ENCODE data around the gene GLCE.
A peak's percentile ranks its signal among the peaks of the same experiment; 100 is the strongest.

GLCE gene

GRCh38 chr15:69181424-69181823, 21.0 kb downstream of the GLCE start:
- H3K4me3 ChIP-seq (ENCODE audit: low read length), result no peak overlapping the region
- TF ChIP-seq CTCF (IDR thresholded peaks at IDR 0.05; ENCODE audit: insufficient read depth, low read depth, low read length, missing control alignments), result no peak
- DNase-seq (ENCODE audit: low read depth), result no peak

- no peak overlapping the region for H3K4me3 ChIP-seq (ENCODE audit: low read length)
- DNase-seq (ENCODE audit: low read depth), result no peak
- TF ChIP-seq CTCF (IDR thresholded peaks at IDR 0.05; ENCODE audit: insufficient read depth, low read depth, low read length, missing control alignments), result no peak
Observed at GRCh38 chr15:69185216-69185615, 24.8 kb downstream of the GLCE start.

GRCh38 chr15:69185706-69186105, 25.3 kb downstream of the GLCE start:
- H3K4me3 ChIP-seq (ENCODE audit: low read length), result no peak overlapping the region
- DNase-seq (ENCODE audit: low read depth), result no peak

GRCh38 chr15:69189157-69189556, 28.7 kb downstream of the GLCE start:
- H3K4me3 ChIP-seq (ENCODE audit: low read length), result no peak overlapping the region
- TF ChIP-seq CTCF (IDR thresholded peaks at IDR 0.05; ENCODE audit: insufficient read depth, low read depth, low read length, missing control alignments), result no peak
- DNase-seq (ENCODE audit: low read depth), result peak; percentile 81

More at GRCh38 chr15:69185706-69186105, 25.3 kb downstream of the GLCE start:
- TF ChIP-seq CTCF (IDR thresholded peaks at IDR 0.05; ENCODE audit: insufficient read depth, low read depth, low read length, missing control alignments), result no peak

GRCh38 chr15:69190091-69190490, 29.7 kb downstream of the GLCE start:
- no peak overlapping the region for H3K4me3 ChIP-seq (ENCODE audit: low read length)
- no peak for DNase-seq (ENCODE audit: low read depth)
- TF ChIP-seq CTCF (IDR thresholded peaks at IDR 0.05; ENCODE audit: insufficient read depth, low read depth, low read length, missing control alignments), result no peak

- H3K4me3 ChIP-seq (ENCODE audit: low read length), result no peak overlapping the region
- TF ChIP-seq CTCF (IDR thresholded peaks at IDR 0.05; ENCODE audit: insufficient read depth, low read depth, low read length, missing control alignments), result no peak
- no peak for DNase-seq (ENCODE audit: low read depth)
Observed at GRCh38 chr15:69190504-69190903, 30.1 kb downstream of the GLCE start.

GRCh38 chr15:69194025-69194827, 33.8 kb downstream of the GLCE start:
- TF ChIP-seq CTCF (IDR thresholded peaks at IDR 0.05; ENCODE audit: insufficient read depth, low read depth, low read length, missing control alignments), result no peak
- H3K4me3 ChIP-seq (ENCODE audit: low read length), result no peak overlapping the region
- peak; percentile 4 for DNase-seq (ENCODE audit: low read depth)

All from epithelial cell of esophagus (primary cell).